Tongue (tissue), 2 donors: ENCODE measurements around the gene CIB4. TPM values are rescaled to one million over a fixed set of nuclear protein-coding genes. Genes with fewer than 3 reads are reported as not detected.

Experiments used
- DNase-seq: peaks from one replicate; pipeline ENCODE4 v3.0.0-alpha.2; 2015
- total RNA-seq: library from RNA; depleted of rRNA; stranded (reverse); fragments of >200 nt; gene quantifications from one replicate; pipeline ENCODE4 v1.2.3, GENCODE V29; 2014

CIB4 gene
- total RNA-seq, 1 donor from 2014 or later: not detected

DNA sequence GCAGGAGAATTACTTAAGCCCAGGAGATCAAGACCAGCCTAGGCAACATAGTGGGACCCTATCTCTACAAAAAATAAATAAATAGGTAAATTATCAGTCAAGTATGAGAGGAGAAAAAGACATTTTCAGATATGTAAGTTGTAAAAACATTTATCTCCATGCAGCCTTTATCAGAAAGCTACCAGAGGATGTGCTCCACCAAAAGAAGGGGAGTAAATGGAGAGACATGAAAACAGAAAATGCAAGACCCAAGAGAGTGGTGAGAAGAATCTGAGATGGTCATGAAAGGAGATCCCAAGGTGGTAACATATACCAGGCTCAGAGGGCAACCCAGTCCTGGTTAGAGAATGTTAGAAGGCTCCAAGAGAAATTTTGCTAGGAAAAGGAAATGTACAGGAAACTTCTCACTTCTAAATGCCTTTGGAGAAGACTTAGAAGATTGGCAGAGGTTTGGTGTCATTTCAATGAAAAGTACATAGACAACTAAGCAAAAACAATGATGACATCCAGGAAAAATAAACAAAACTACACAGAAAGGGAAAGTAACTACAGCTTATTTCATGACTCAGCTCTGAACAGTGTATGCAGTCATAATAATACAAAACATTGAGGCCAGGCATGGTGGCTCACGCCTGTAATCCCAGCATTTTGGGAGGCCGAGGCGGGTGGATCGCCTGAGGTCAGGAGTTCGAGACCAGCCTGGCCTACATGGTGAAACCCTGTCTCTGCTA lies 19.5 kb downstream of the CIB4 start:
- no peak for DNase-seq

- DNase-seq: no peak
These were observed 21.0 kb downstream of the CIB4 start for GRCh38 chr2:26620031-26620605.

GRCh38 chr2:26619521-26619951 lies 21.6 kb downstream of the CIB4 start:
- DNase-seq: no peak

- no peak for DNase-seq
These were observed 22.1 kb downstream of the CIB4 start for GRCh38 chr2:26619096-26619495.

GRCh38 chr2:26618611-26619010 lies 22.6 kb downstream of the CIB4 start:
- DNase-seq: no peak

DNA sequence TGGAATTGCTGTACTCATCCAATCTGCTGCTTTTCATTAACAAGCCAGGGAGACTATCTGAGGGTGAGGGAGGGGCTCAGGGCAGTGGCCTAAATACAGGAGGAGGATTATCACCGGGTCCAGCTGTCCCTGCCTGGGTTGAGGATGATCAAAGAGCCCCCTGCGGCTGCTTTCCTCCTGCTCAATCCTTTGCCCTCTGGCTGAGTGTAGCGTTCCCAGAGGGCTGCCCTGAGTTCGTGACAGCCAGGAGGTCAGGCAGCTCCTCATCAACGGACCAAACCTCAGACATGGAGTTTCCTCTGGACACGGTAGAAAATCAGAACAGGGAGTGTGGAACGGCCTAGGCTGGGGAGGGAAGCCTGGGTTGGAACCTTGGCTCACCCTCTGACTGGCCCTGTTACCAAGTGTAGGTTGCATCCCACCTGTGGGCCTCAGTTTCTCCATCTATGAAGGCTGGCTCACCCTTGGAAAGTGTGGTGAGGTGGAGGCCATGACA lies 23.5 kb downstream of the CIB4 start:
- DNase-seq: no peak

GRCh38 chr2:26616706-26617587 lies 24.2 kb downstream of the CIB4 start:
- DNase-seq: no peak

DNA sequence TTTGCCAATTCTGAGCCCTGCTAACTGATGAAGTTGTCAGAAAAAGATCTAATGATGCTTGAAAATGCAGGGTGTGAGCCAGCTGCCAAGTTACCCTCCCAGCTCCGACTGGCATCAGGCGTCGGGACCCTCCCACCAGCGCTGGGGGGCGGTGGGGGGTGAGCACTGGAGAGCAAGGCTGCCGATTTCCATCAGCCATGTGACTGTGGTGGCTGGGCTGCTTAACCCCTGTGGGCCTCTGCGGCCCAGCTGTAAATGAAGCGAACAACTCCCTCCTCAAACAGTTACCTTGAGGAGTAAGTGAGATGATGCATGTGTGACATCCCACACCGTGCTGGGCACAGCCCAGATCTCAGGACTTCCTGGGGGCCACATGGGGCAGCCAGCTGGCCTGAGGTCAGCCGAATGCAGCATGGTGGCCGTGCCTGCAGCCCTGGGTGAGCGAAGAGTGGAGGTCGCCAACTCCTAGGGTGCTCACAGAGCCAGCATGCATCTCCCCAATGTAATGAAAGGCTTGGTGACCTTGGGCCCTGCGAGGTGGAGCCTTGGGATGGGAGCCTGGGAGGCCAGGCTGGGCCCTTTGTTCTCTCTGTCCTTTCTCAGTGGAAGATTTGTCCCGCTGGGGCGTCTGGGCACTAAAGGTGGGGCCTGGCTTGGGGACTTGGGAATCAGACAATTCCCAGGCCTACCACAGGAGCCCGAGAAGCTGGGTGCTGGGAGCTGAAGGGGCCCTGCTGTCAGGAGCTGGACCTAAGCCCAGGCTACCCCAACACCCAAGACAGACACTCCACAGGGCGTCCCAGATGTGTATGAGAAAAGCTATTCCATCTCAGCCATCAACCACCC lies 25.1 kb downstream of the CIB4 start:
- DNase-seq: peak; percentile 50

DNA sequence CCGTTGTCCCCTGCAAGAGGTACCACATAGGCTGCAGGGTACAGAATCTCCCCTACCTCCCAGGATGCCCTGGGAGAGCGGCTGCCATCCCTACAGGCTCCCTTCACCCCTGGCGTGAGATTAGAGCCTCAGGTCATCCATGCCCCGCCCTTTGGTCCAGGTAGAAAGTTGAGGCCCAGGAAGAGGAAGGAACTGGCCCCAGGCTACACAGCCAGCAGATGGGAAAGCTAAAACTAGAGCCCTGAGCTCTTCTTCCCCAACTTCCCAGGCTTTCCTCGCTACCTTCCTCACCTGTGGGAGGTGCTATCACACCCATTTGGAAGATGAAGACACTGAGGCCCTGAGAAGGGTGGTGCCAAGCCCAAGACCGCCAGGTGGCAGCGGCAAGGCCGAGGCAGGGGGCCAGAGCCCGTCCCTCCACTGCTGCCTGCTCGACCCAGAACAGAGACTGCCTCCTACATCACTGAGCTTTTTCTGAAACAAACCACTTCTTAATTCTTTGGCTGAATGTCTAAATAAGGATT lies 25.8 kb downstream of the CIB4 start:
- no peak for DNase-seq

- DNase-seq: no peak
These were observed 26.7 kb downstream of the CIB4 start for GRCh38 chr2:26614216-26615138.

DNA sequence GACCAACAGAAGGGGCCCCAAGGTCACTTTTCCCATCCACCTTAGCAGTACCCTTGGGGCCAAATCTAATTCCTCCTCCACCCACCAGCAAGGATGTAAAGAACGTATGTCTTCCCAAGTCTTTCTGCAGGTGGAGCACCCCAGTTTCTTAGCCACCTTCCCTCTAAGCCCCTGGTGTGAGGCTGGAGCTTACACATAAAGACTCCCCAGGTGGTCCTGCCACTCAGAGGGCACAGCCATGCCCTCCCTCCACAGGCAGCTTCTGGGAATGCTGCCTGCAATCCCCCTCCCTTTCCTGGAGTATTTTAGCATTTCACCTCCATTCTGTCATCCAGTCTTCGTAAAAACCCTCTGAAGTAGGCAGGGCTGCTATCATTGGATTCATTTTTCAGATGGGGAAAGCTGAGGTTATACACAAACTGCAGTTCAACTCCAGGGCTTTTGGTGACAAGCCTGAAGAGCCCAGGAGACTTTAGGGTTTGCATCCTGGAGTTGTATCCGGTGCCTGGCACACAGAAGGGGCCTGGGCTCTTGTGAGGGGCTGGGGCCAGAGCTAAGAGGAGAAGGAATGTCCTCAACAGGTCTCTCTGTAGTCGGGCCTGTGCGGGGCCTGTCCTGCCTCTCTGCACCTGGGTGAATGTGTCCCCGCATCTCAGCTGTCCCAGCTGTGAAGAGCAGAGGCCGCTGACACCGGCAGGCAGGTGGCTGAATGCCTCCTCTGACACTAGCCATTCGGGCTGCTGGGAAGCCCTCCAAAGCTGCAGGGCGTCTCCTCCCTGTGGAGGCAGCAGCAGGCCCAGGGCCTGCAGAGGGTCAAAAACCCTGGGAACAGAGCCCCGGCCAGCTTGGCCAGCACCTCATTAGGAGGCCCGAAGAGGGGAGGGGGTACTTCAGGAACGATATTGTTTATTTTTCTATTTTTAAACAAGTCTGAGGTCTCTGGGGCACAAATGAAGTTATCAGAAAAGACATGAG lies 27.6 kb downstream of the CIB4 start:
- peak; percentile 54 for DNase-seq

GRCh38 chr2:26612522-26613240 lies 28.5 kb downstream of the CIB4 start:
- DNase-seq: peak; percentile 63

DNA sequence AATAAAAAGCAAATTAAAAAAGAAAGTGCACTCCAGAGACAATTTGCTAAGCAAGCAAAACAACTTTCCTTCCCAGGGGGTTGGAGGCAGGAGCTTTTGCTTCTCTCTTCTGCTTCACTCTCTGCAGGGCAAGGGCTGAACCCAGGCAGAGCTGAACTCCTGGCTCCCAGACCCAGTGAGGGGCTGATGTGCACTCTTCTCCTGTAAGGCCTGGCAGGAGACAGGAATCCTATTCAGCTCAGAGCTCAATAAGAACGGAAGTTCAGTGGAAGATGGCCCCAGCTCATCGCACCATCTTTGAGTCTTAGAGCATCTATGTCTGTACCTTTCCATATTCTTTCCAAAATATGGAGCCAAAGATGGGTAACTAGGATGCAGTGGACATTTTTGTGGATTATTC lies 29.1 kb downstream of the CIB4 start:
- DNase-seq: no peak

GRCh38 chr2:26610504-26611335 lies 30.4 kb downstream of the CIB4 start:
- DNase-seq: no peak

DNA sequence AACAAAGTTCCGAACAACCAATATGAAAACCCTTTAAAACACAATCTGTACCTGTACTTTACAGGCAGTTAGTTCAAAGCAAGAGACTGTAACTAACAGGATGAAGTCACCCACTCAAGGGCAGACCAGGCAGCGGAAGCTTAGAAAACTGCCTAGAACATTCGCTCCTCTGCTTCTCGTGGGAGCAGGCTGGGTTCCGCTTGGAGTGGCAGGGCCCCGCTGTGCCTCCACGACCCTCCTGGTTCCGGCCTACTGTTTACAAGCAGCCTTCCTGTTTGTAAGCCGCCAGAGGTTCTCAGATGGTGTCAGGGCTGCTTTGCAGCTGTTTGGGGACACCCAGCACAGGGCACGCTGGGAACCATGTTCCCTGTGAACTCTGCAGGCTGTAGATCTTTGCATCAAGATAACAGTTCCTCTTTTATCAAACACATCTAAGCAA lies 31.3 kb downstream of the CIB4 start:
- no peak for DNase-seq

GRCh38 chr2:26609205-26609631 lies 31.9 kb downstream of the CIB4 start:
- DNase-seq: no peak

DNA sequence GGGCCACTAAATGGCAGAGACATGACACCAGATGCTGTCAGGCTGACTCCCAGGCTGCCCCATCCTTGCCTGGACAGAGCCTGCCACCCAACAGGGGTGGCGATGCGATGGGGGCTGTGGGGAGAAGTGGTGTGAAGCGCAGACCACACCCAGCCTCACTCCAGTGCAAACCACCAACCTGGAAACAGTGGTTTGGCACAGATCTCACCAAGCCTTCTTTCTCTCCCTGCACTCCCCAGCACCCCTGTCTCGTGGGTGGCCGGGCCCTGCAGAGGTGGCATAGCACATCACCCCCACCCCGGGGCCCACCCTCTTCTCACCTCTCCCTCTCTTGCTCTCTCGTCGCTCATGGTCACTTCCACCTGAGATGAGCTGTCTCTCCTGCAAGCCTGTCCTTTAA lies 32.6 kb downstream of the CIB4 start:
- no peak for DNase-seq

GRCh38 chr2:26607698-26608097 lies 33.5 kb downstream of the CIB4 start:
- no peak for DNase-seq
